HCT116 (cell line): ENCODE data around the gene SORCS2.

ENCODE experiments used
- EGR1 ChIP-seq: IDR thresholded peaks from 2 replicates; pipeline ENCODE4 v1.6.1; 2012; ENCODE audit warnings: low read depth
- EZH2 ChIP-seq: fragments of 200-600 bp; sonication (generic); IDR thresholded peaks from 2 replicates; pipeline ENCODE4 v1.6.1; 2017; ENCODE audit warnings: antibody characterized with exemption, mixed run types
- MAX ChIP-seq: IDR thresholded peaks from 2 replicates; pipeline ENCODE4 v1.6.1; 2012
- POLR2A ChIP-seq: IDR thresholded peaks from 2 replicates; pipeline ENCODE4 v1.7.0; 2011; ENCODE audit warnings: borderline replicate concordance; ENCODE audit not compliant: insufficient read depth, insufficient read length; ENCODE audit errors: extremely low read depth
- POLR2AphosphoS5 ChIP-seq: IDR thresholded peaks from 2 replicates; pipeline ENCODE4 v1.6.1; 2011; ENCODE audit warnings: mild to moderate bottlenecking, low read depth, low read length, moderate library complexity
- SRF ChIP-seq: IDR thresholded peaks from 2 replicates; pipeline ENCODE4 v1.6.1; 2012; ENCODE audit warnings: low read depth
- ZNF274 ChIP-seq: fragments of 200-500 bp; sonication (Bioruptor generic); IDR thresholded peaks from 2 replicates; pipeline ENCODE4 v1.6.1; 2014; ENCODE audit warnings: mild to moderate bottlenecking, low read depth, low read length, inconsistent platforms
- TF ChIP-seq, protein P1 (sequence below), 3 experiments: fragments of 200-600 bp in 1 of 3; sonication (generic) in 1 of 3; IDR thresholded peaks in 2 of 3; conservative IDR thresholded peaks in 1 of 3; 2 replicates each; pipeline ENCODE4 v1.5.1; 2012 to 2017; ENCODE audit warnings: low read depth in 2 of 3, low read length in 2 of 3, antibody characterized with exemption in 1 of 3, borderline replicate concordance in 1 of 3, control low read depth in 1 of 3, mild to moderate bottlenecking in 1 of 3, mixed read lengths in 1 of 3, mixed run types in 1 of 3, moderate library complexity in 1 of 3; ENCODE audit not compliant: insufficient read depth in 1 of 3

DNA sequence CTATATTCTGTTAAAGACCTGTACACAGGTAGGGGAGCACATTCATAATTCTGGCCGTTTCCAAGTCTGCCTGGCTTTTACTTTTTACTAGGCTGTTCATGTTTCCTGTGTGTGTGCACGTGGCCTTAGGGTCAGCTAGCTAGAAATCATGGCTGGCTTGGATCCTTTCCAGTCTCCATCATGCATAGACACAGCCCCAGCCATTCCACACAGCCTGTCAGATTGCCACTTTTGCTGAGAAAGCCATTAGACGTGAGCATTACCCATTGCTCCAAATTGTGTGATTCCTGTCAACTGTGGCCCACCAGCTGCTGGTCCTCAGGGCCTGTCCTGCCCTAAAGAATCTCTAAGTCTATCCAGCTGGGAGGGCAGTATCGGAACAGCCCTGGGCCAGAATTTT is 11.4 kb upstream of the SORCS2 start:
- TF ChIP-seq, protein P1, sequence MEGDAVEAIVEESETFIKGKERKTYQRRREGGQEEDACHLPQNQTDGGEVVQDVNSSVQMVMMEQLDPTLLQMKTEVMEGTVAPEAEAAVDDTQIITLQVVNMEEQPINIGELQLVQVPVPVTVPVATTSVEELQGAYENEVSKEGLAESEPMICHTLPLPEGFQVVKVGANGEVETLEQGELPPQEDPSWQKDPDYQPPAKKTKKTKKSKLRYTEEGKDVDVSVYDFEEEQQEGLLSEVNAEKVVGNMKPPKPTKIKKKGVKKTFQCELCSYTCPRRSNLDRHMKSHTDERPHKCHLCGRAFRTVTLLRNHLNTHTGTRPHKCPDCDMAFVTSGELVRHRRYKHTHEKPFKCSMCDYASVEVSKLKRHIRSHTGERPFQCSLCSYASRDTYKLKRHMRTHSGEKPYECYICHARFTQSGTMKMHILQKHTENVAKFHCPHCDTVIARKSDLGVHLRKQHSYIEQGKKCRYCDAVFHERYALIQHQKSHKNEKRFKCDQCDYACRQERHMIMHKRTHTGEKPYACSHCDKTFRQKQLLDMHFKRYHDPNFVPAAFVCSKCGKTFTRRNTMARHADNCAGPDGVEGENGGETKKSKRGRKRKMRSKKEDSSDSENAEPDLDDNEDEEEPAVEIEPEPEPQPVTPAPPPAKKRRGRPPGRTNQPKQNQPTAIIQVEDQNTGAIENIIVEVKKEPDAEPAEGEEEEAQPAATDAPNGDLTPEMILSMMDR (IDR thresholded peaks at IDR 0.05 in 2 of 3, conservative IDR thresholded peaks at IDR 0.05 in 1 of 3; ENCODE audit: borderline replicate concordance in 1 of 3, insufficient read depth in 1 of 3, low read depth in 2 of 3, low read length in 2 of 3), result no peak
- TF ChIP-seq POLR2AphosphoS5 (no peak), POLR2A (no peak), SRF (no peak), MAX (no peak), ZNF274 (no peak), EZH2 (no peak), EGR1 (no peak)
